K562 (cell line): ENCODE measurements around the gene DAP. TPM values are rescaled to one million over a fixed set of nuclear protein-coding genes. Genes with fewer than 3 reads are reported as not detected.
A peak's percentile ranks its signal among the peaks of the same experiment; 100 is the strongest.

Experiments used
- CTCFL ChIP-seq: IDR thresholded peaks from 2 replicates; pipeline ENCODE4 v1.6.1; 2011; ENCODE audit warnings: borderline replicate concordance, low read depth, mild to moderate bottlenecking, moderate library complexity, low read length; ENCODE audit not compliant: insufficient read depth, poor library complexity, severe bottlenecking
- CXXC5 ChIP-seq: fragments of 250-450 bp; sonication (Bioruptor Pico); IDR thresholded peaks from 2 replicates; pipeline ENCODE4 v1.8.0; 2022; ENCODE audit warnings: inconsistent platforms, mild to moderate bottlenecking, moderate library complexity
- EP300 ChIP-seq: IDR thresholded peaks from 2 replicates; pipeline ENCODE4 v1.6.1; 2012; ENCODE audit warnings: low read length, improper control_type of control experiment
- EP400 ChIP-seq: fragments of 450-650 bp; IDR thresholded peaks from 2 replicates; pipeline ENCODE4 v1.6.1; 2017; ENCODE audit warnings: antibody characterized with exemption, mild to moderate bottlenecking, moderate library complexity
- FOXK2 ChIP-seq, 2 experiments: fragments of 450-650 bp; IDR thresholded peaks in 1 of 2; conservative IDR thresholded peaks in 1 of 2; 2 replicates each; pipeline ENCODE4 v1.6.1; 2016; ENCODE audit warnings: low read depth in 2 of 2, mild to moderate bottlenecking in 1 of 2
- MYC ChIP-seq, 2 experiments: fragments of 250-450 bp in 1 of 2; sonication (Bioruptor Pico) in 1 of 2; IDR thresholded peaks; 2 replicates each; pipeline versions ENCODE4 v1.5.1 to v1.6.1; 2012 to 2021; ENCODE audit warnings: low read depth in 2 of 2, borderline replicate concordance in 1 of 2, improper control_type of control experiment in 1 of 2, low read length in 1 of 2, mild to moderate bottlenecking in 1 of 2, moderate library complexity in 1 of 2
- PHTF2 ChIP-seq: fragments of 250-450 bp; sonication (Bioruptor Pico); IDR thresholded peaks from 2 replicates; pipeline ENCODE4 v1.5.0; 2021; ENCODE audit warnings: mild to moderate bottlenecking
- RAD51 ChIP-seq: fragments of 450-650 bp; IDR thresholded peaks from 2 replicates; pipeline ENCODE4 v1.7.1; 2016; ENCODE audit warnings: low read depth, mild to moderate bottlenecking, borderline replicate concordance
- RBFOX2 ChIP-seq: fragments of 200-400 bp; formaldehyde crosslinking; IDR thresholded peaks from 2 replicates; pipeline ENCODE4 v1.6.1; 2017; ENCODE audit warnings: low read depth, mild to moderate bottlenecking, low read length, moderate library complexity
- SMAD4 ChIP-seq: fragments of 250-450 bp; sonication (Bioruptor Pico); conservative IDR thresholded peaks from 2 replicates; pipeline ENCODE4 v1.8.0; 2021; ENCODE audit warnings: inconsistent platforms, mild to moderate bottlenecking, moderate library complexity
- SPI1 ChIP-seq: IDR thresholded peaks from 2 replicates; pipeline ENCODE4 v1.6.1; 2011; ENCODE audit warnings: low read depth, low read length, control low read depth, borderline replicate concordance
- ZKSCAN3 ChIP-seq: fragments of 250-450 bp; sonication (Bioruptor Pico); IDR thresholded peaks from 2 replicates; pipeline ENCODE4 v1.4.0; 2020
- polyA plus RNA-seq, 8 experiments: library from polyadenylated mRNA; depleted of rRNA in 4 of 8; stranded (reverse) in 5 of 8; unstranded in 3 of 8; fragments of >200 nt; fragmentation: Nextera tagmentation in 2 of 8; fragmentation: Illumina TruSeq in 1 of 8; extraction: Ambion mirVana in 2 of 8; extraction: Trizol in 1 of 8; gene quantifications; 2 replicates each; pipeline versions ENCODE4 v1.2.1 to v1.2.3, GENCODE V29; 2011 to 2014; ENCODE audit warnings: inconsistent platforms in 1 of 8, missing spikeins in 1 of 8
- total RNA-seq, 7 experiments: library from RNA; depleted of rRNA in 6 of 7; stranded (reverse); fragments of >200 nt in 6 of 7; fragmentation: Illumina TruSeq in 2 of 7; extraction: Trizol in 2 of 7; gene quantifications; 2 replicates each; pipeline versions ENCODE4 v1.2.1 to v1.2.3, GENCODE V29; 2011 to 2021; ENCODE audit warnings: low replicate concordance in 1 of 7

The DAP gene
- total and polyA plus RNA-seq, 9 of the 15 experiments (the other 6 are each of a cell fraction or from before 2014, with no cell fraction given): 14.1 to 151 (median 34.5) TPM

DNA sequence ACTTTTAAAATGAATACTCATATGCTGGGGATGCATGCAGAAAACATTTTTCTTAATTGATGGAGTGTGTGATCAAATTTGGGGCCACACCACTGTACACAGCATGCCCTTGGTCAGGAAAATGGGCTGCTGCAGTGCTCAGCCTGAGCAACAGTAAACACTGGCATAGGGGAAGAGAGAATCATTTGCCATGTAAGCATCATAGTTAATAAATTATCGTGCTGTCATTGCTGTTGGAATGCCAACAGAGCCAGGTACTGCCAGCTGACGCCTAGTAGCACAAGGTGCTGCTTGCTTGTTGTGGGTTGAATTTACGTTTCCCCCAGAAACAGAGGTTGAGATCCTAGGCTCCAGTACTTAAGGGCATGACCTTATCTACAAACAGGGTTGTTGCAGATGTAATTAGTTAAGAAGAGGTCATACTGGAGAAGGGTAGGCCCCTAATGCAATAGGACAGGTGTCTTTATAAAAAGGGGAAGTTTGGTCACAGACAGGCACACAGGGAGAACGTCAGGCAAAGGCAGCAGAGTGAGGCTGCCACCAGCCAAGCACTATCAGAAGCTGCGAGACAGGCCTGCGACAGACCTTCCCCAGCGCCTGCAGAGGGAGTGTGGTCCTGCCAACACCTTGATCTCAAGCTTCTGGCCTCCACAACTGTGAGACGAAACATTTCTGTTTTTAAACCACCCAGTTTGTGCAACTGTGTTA, 25.3 kb downstream of the DAP start (continued):
- TF ChIP-seq FOXK2 (conservative IDR thresholded peaks at IDR 0.05 in 1 of 2, IDR thresholded peaks at IDR 0.05 in 1 of 2; ENCODE audit: low read depth in 2 of 2) (0 out of 4 replicates have a peak, but pooled peaks of 1 of the 2 experiments have one; percentile 18), SMAD4 (CRISPR knock-in tag) (peak; percentile 71), SPI1 (0 out of 2 replicates have a peak, but pooled peaks have one; percentile 28), EP400 (no peak), CTCFL (peak; percentile 37), MYC (IDR thresholded peaks at IDR 0.05; ENCODE audit: low read depth, low read length) (peak; percentile 42; the same call in 1 of the 2 replicates), MYC (CRISPR knock-in tag; IDR thresholded peaks at IDR 0.05; ENCODE audit: borderline replicate concordance, low read depth) (no peak), CXXC5 (peak; percentile 49), ZKSCAN3 (CRISPR knock-in tag) (no peak), PHTF2 (CRISPR knock-in tag) (no peak), EP300 (peak; percentile 16; the same call in 1 of the 2 replicates), RAD51 (no peak), RBFOX2 (peak; percentile 37; the same call in 1 of the 2 replicates)
